Measurements from ENCODE around the gene EDIL3.

The EDIL3 gene

GRCh38 chr5:84237126-84237525, 147.6 kb downstream of the EDIL3 start:
- TF ChIP-seq REST (IDR thresholded peaks at IDR 0.05; ENCODE audit: insufficient read depth in 1 of 2, low read depth in 2 of 2, low read length in 2 of 2) (no peak), POLR2AphosphoS5 (IDR thresholded peaks at IDR 0.05; ENCODE audit: low read depth, low read length) (no peak), TAF1 (IDR thresholded peaks at IDR 0.05; ENCODE audit: borderline replicate concordance, insufficient read depth, low read length) (no peak), SIN3A (IDR thresholded peaks at IDR 0.05; ENCODE audit: borderline replicate concordance, insufficient read depth, low read length) (no peak), FOXP2 (optimal IDR thresholded peaks at IDR 0.05; ENCODE audit: borderline replicate concordance, extremely low read depth, extremely low read length, insufficient read depth) (no peak)

GRCh38 chr5:84231433-84231832, 153.2 kb downstream of the EDIL3 start:
- TF ChIP-seq FOXP2 (optimal IDR thresholded peaks at IDR 0.05; ENCODE audit: borderline replicate concordance, extremely low read depth, extremely low read length, insufficient read depth), result no peak
- TF ChIP-seq SIN3A (IDR thresholded peaks at IDR 0.05; ENCODE audit: borderline replicate concordance, insufficient read depth, low read length), result no peak
- no peak for TF ChIP-seq POLR2AphosphoS5 (IDR thresholded peaks at IDR 0.05; ENCODE audit: low read depth, low read length)
- no peak for TF ChIP-seq REST (IDR thresholded peaks at IDR 0.05; ENCODE audit: insufficient read depth in 1 of 2, low read depth in 2 of 2, low read length in 2 of 2)
- no peak for TF ChIP-seq TAF1 (IDR thresholded peaks at IDR 0.05; ENCODE audit: borderline replicate concordance, insufficient read depth, low read length)

DNA sequence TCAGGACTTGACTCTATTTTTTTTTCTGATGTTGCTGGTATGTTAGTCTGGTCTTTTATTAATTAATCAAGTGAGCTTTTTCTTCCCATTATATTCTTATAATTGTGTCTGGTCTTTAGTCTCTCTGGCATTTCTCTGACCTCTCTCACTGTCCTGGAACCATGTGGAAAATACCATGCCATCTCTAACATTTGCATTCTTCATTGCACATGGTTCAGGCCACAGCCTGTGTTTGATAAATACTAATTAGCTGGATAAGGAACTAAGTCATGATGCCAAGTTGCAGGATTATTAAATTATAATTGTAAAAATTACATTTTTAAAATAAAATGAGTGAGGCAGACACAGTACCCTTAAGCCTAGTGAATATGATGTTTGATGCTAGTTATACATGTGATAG, 155.6 kb downstream of the EDIL3 start:
- TF ChIP-seq REST (IDR thresholded peaks at IDR 0.05; ENCODE audit: insufficient read depth in 1 of 2, low read depth in 2 of 2, low read length in 2 of 2), result no peak
- TF ChIP-seq FOXP2 (optimal IDR thresholded peaks at IDR 0.05; ENCODE audit: borderline replicate concordance, extremely low read depth, extremely low read length, insufficient read depth), result no peak
- TF ChIP-seq TAF1 (IDR thresholded peaks at IDR 0.05; ENCODE audit: borderline replicate concordance, insufficient read depth, low read length), result no peak
- TF ChIP-seq SIN3A (IDR thresholded peaks at IDR 0.05; ENCODE audit: borderline replicate concordance, insufficient read depth, low read length), result no peak
- no peak for TF ChIP-seq POLR2AphosphoS5 (IDR thresholded peaks at IDR 0.05; ENCODE audit: low read depth, low read length)

DNA sequence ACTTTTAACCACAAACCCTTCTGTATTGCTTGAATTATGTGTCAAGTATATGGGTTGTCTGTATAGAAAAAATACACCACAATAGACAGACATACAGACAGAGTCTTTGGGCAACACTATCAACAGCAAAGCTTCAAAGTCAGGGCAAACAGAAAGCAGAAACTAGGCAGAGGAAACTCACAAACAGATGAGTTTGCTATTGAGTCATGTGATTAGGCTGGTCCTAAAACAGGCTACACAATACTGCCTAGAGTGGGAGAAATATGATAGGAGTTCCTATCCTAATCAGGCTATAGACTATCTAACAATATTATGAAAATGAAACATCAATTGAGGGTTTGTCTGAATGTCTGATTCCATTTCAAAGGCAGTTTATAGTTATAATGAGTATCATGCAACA, 156.4 kb downstream of the EDIL3 start:
- TF ChIP-seq REST (IDR thresholded peaks at IDR 0.05; ENCODE audit: insufficient read depth in 1 of 2, low read depth in 2 of 2, low read length in 2 of 2) (no peak), POLR2AphosphoS5 (IDR thresholded peaks at IDR 0.05; ENCODE audit: low read depth, low read length) (no peak), SIN3A (IDR thresholded peaks at IDR 0.05; ENCODE audit: borderline replicate concordance, insufficient read depth, low read length) (no peak), FOXP2 (optimal IDR thresholded peaks at IDR 0.05; ENCODE audit: borderline replicate concordance, extremely low read depth, extremely low read length, insufficient read depth) (no peak), TAF1 (IDR thresholded peaks at IDR 0.05; ENCODE audit: borderline replicate concordance, insufficient read depth, low read length) (no peak)

DNA sequence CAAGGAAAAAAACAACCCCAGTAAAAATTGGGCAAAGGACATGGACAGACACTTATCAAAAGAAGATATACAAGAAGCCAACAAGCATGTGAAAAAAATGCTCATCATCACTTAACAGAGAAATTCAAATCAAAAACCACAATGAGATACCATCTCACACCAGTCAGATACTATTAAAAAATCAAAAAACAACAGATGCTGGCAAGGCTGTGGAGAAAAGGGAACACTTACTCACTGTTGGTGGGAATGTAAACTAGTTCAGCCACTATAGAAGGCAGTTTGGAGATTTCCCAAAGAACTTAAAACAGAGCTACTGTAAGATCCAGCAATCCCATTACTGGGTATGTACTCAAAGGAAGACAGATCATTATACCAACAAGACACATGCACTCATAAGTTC, 157.4 kb downstream of the EDIL3 start:
- no peak for TF ChIP-seq FOXP2 (optimal IDR thresholded peaks at IDR 0.05; ENCODE audit: borderline replicate concordance, extremely low read depth, extremely low read length, insufficient read depth)
- no peak for TF ChIP-seq REST (IDR thresholded peaks at IDR 0.05; ENCODE audit: insufficient read depth in 1 of 2, low read depth in 2 of 2, low read length in 2 of 2)
- no peak for TF ChIP-seq SIN3A (IDR thresholded peaks at IDR 0.05; ENCODE audit: borderline replicate concordance, insufficient read depth, low read length)
- no peak for TF ChIP-seq POLR2AphosphoS5 (IDR thresholded peaks at IDR 0.05; ENCODE audit: low read depth, low read length)
- TF ChIP-seq TAF1 (IDR thresholded peaks at IDR 0.05; ENCODE audit: borderline replicate concordance, insufficient read depth, low read length), result no peak

Measured in PFSK-1 (cell line).